HG03521 (cell line): Measurements from ENCODE around the gene FAM170B.

Experiments used
- ATAC-seq: cut with Tn5 transposase; IDR thresholded peaks from one replicate; pipeline ENCODE4 v1.9.1; 2021; ENCODE audit warnings: mild to moderate bottlenecking, moderate library complexity; ENCODE audit not compliant: unreplicated experiment

The FAM170B gene

DNA sequence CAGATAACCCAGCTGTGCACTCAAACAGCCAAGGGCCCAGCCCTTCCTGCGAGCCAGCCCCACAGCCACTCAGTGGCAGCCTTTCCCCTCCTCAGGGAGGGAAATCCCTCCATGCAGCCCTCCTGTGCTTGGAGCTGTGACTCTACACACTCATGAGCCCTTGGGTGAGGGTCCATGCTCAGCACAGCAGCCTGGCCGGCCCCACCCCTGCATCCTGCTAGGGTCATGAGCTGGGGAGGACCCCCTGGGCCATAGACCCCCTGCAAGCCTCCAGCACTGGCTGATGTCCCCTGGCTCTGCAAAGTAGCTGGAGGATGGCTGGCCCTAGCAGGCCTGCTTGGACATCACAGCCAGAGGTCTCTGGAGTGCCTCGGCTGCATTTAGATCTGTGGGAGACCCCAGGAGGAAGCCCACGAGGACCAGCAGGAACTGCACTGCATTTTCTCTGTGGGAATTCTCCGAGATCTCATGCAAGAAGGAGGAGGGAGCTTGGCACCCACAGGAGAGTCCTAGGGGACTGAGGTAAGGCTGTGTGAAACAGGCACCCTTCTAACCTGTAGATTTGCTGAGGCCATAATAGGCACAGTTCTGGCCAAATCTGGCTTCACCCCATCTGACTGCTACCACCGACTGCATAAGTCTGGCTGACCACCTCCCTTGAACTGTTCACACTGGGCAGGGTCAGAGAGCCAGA lies 37.0 kb upstream of the FAM170B start:
- no peak for ATAC-seq

- ATAC-seq = no peak
Observed at GRCh38 chr10:49169776-49170175, 36.0 kb upstream of the FAM170B start.

DNA sequence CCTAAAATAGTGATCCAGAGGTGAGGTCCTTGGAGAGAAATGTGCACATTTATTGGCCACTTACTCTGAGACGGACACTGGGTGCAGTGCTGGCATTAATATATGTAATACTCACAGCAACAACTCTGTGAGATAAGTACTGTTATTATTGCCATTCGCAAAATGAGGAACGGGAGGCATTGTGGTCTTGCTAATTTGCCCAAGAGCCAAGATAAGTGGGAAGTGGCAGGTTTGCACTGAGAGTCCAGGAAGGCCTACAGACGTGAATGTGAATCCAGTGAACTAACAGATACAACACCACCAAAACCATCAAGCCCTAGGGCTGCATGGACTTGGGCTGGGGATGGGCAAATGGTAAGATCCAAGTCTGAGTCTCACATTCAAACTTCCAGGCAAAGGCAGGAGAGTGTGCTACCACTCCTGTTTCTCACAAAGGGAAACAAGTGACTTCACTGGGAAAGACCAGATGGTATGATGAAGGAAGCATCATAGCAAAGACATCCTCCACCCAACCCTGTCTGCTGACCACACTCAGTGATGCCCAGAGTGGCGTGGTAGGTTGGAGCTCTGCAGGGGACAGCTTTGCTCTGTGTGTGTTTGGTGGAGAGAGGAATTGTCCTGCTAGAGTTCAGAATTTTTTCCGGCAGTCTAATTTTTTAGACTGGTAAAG lies 35.1 kb upstream of the FAM170B start:
- no peak for ATAC-seq

- ATAC-seq = no peak
Observed at GRCh38 chr10:49168171-49168540, 34.3 kb upstream of the FAM170B start.

DNA sequence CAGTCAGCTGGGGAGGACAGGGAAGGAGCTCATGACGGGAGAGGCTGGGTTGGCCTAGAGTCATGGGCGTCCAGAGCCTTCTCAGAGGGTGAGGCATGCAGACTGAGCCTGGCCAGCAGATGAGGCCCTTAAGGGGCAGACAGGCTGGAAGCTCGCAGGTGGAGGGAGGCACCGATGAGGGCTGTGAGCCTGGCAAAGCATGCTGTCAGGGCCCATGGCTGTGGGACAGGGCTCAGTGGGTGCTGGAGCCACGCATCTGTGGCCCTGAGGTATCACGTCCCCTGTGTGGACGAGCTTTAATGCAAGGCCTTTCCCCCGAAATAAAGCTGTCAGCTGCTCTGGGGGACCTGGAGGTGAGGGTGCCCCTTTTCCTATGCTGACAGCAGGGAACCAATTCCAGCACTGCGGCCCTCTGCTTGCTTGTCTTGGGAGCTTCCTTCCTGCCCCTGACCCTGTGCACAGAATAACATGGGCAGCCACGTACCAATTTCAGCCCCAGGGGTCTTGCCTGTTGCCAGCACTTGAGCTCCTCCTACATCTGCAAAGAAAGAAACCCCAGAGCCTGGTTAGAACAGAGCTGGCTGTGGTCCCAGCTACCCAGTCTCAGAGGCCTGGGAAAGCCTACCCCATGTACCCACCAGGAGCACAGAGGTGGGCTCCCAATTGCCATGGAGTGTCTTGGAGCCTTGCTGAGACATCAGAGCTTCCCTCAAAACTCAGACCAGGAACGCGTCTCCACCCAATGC lies 33.8 kb upstream of the FAM170B start:
- ATAC-seq = no peak

GRCh38 chr10:49166484-49167400 lies 32.9 kb upstream of the FAM170B start:
- no peak for ATAC-seq

- no peak for ATAC-seq
Observed at GRCh38 chr10:49165821-49166483, 32.1 kb upstream of the FAM170B start.

DNA sequence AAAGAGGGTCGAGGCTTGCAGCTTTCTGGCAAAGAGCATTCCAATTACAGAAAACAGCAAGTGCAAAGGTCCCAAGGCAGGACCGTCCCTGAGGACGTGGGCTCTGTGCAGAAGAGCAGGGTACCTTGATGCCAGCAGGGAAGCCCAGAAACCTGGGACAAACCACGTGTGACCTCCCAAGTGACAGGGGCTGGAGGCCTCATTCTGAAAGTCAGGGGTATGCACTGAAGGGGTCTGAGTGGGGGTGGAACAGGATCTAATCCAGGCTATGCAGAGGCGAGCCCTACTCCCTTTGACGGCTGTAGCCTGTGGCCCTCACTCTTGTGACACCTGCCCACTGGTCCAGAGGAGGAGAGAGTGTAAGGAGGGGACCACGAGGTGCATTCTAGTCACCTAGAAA lies 31.4 kb upstream of the FAM170B start:
- no peak for ATAC-seq

- peak; percentile 72 for ATAC-seq
Observed at GRCh38 chr10:49164559-49165188, 30.9 kb upstream of the FAM170B start.

- no peak for ATAC-seq
Observed at GRCh38 chr10:49163741-49164140, 29.9 kb upstream of the FAM170B start.

GRCh38 chr10:49162761-49163310 lies 29.0 kb upstream of the FAM170B start:
- ATAC-seq = no peak

DNA sequence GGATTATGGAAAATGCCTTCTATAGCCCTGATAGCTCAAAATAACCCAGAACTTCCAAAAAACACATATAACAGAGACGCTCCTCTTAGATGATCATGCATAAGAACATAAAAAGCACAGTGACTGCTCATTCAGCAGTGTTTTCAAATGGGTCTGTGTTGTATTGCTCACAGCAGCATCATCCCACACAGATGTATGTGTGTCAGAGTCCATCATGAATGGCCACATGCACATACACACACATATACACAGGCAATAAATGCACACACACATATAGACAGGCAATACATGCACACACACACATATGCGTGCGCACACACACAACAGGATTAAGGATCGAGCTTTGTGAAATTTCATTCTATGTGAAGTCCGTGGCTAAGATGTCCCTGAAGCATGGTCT lies 28.2 kb upstream of the FAM170B start:
- no peak for ATAC-seq

- ATAC-seq = no peak
Observed at GRCh38 chr10:49161411-49161997, 27.7 kb upstream of the FAM170B start.

GRCh38 chr10:49160814-49161213 lies 27.0 kb upstream of the FAM170B start:
- no peak for ATAC-seq

DNA sequence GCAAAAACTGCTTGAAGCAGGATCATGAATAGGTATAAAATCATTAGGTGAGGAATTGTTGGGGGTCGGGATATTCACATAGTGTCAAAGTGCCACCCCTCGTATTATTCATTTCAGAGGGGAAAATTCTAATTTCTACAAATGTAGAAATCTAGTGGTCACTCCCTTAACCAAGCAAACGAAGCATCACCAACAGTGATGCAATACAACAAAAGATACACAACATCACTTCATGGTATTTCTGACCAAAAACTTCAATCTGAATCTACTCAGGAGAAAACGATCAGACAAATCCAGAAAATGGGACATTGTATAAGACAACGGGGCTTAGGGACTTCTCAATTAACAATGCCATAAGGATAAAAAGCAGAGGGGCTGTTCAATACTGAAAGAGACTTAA lies 26.3 kb upstream of the FAM170B start:
- no peak for ATAC-seq

- ATAC-seq = no peak
Observed at GRCh38 chr10:49158915-49159314, 25.1 kb upstream of the FAM170B start.

GRCh38 chr10:49158404-49158803 lies 24.6 kb upstream of the FAM170B start:
- no peak for ATAC-seq

DNA sequence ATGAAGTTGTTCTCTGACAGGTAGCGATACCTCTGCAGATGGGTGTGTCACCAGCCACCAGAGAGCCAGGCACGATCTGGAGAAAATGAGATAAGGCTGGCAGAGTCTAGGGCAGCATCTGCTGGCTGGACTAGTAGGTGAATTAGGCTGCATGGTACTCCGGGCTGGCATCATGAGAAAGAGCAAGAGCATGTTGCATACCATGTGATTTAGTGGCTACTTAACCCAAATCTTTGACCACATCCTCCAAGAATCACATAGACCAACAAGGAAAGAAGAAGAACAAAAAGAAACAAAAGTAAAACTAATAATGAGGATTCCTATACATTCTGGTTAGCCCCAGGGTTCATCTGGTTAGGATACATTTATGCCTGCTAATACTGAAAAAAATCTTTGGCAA lies 23.4 kb upstream of the FAM170B start:
- no peak for ATAC-seq

DNA sequence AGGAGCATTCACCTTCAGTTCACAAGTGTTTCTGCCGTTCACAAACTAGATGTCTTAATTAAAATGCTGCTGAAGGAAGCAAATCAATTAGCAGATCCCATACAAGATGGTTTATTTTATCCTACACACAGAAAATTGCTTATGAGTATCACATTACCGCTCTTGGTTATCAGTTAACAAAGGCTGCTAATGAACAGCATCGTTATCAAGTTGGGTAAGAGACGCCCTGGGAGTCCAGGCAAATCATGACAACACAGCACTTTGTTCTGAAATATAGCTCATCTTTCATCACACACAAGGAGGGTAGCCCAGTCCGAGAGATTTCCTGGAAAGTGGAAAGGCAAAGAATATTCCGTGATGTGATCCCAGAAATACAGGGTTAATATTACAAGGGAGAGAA lies 20.8 kb upstream of the FAM170B start:
- no peak for ATAC-seq
